ENCODE measurements around the gene AEBP1.

The AEBP1 gene

DNA sequence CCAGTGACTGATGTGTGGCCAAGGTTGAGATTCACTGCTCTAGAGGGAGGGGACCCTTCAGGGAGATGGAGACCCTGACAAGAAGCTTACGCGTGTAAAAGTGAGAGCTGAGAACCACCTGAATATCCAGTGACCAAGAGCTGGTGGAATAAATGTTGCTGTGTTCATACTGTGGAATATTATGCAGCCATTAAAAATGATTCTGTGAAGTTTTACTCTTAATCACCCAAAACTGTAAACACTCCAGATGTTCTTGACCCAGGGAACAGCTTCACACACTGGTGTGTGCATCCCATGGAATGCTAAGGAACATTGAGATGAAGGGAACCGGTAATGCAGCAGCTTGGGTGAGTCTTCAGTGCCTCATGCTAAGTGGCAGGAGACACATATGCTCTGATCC lies 17.5 kb upstream of the AEBP1 start:
- DNase-seq = no peak

DNA sequence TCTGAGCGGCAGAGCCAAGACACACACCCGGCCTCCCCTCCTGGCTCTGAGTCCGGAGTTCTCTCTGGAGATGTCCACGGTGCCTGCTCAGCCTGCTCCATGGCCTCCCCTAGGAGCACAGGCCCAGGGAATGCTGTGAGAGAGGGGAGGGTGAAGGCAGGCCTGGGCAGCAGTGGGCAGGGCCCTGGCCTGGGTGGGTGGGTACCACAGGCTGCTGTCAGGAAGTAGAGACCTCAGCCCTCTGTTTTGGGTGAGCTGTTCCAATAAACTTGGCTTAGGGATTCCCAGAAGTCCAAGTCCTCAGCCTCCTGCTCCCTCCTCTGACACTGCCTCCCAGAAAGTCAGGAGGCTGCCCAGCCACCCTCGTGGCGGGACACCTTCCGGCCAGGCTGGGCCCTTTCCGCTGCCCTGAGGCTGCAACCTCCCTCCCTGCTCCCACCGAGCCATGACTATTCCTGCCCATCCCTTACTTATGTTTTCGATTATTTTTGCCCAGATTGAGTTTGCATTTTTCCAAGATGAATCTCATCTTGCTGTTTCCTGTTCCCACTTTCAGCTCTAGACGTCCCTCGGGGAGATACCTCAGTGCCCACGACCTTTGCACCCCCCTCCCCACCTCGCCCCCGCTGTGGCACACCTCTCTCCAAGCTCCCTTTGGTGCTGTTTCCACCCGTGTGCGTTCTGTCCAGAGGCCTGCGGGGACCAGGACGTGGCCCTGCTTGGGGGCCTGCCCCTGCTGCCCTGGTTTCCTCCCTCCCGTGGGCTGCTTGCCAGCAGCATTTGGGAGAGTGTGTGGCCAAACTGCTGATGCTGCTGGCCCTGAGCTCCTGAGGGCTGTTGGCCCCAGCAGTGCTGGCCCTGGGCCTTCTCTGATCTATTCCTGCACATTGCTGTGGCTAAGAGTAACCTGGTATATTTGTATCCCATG lies 16.0 kb upstream of the AEBP1 start:
- DNase-seq = no peak

DNA sequence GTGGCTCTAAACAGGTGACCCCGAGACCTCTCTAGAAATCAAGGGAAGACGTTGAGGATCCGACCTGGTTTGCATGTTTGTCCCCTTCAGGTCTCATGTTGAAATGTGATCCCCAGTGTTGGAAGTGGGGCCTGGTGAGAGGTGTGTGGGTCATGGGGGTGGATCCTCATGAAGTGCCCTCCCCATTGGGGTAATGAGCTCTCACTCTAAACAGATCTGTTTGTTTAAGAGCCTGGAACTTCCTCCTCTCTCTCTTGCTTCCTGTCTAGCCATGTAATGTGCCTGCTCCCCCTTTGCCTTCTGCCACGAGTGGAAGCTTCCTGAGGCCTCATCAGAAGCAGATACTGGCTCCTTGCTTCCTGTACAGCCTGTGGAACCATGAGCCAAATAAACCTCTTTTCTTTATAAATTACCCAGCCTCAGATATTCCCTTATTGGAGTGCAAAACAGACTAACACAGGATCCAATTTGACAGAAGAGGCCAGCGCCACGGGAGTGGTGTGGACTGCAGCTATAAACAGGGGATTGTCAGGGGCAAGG lies 11.0 kb upstream of the AEBP1 start:
- DNase-seq = no peak

DNA sequence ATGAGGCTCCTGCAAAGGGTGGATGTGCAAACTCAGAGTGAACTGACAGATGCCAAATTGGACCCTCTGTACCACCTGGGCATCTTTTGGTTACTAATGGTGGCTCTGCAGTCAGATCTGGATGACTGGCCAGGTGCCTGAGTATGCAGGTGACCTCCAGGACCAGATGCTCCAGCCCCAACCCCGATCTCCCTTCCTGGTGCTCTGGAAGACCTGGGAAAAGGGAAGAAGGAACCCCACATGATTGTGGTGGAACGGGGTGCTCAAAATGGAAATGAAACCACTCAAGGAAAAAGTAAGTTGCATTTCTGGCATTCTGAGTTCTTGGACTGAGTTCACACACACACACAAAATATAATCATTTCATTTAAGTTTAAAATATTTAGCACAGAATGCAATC lies 9.8 kb upstream of the AEBP1 start:
- no peak for DNase-seq

DNA sequence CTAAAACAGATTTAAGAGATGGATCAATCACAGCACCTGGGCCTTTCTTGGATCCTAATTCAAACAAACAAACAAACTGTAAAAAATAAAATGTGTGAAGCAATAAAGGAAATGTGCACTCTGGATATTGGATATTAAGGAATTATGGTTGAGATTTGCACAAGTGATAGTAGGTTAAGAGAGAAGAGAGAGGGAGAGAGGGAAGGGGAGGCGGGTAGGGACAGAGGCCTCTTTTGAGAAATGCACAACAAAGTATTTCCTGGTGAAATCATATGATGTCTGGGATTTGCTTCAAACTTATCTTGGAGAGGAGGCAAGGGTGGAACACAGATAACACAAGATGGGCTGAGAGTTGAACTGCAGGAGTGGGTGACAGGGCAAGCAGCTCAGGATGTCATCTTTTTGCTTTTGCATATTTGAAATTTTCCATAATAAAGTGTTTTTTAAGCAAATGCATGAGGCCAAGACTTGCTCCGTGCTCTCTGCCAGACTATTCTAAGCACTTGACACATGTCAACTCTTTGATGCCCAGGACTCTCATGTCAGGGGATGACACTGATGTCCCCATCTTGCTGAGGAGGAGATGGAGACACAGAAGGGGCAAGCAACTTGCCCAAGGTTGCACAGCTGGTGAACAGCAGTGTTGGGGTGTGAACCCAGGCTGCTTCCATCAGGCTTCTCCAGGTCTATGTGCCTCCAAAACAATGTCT lies 9.1 kb upstream of the AEBP1 start:
- DNase-seq = no peak

DNA sequence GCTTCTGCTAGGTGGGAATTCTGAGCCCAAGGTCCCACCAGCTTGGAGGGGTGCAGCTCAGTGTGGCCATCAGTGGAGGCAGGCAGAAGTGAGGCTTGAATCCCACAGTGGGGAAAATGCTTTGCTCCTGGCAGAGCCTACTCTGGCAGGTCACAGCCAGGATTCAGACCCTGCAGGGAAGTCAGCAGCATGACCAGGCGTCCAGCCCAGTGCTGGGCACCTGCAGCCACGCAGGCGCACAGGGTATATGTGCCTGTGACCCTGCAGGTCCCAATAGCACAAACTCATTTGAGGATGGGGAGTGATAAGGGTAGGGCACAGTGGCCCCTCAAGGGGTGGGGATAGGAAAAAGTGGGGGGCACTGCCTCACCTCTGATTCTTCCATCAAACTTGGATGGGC lies 8.4 kb upstream of the AEBP1 start:
- DNase-seq = no peak

DNA sequence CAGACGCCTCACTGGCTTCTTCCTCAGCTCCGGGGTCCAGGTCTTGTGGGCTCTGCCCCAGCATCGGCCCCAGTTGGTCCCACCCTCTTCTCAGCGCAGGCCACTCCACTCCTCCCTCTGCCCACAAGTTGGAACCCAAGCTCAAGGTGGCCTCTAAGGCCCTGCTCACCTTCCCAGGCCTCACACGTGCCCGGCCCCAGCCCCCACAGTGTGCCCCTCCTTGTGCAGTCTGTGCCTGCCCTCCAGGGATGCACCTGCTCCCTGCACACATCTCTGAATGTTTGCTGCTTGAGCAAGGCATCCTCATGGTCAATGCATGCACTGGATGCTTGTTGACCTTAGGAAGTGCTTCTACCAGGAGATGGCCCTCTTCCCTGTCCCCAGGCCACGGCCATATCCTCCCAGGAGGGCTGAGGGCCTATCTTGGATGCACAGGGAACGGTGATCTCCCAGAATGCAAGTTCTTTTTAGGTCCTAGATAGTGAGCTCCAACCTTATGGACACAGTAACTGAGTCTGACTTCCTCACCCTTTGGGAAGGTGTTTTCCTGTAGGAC lies 7.7 kb upstream of the AEBP1 start:
- no peak for DNase-seq

DNA sequence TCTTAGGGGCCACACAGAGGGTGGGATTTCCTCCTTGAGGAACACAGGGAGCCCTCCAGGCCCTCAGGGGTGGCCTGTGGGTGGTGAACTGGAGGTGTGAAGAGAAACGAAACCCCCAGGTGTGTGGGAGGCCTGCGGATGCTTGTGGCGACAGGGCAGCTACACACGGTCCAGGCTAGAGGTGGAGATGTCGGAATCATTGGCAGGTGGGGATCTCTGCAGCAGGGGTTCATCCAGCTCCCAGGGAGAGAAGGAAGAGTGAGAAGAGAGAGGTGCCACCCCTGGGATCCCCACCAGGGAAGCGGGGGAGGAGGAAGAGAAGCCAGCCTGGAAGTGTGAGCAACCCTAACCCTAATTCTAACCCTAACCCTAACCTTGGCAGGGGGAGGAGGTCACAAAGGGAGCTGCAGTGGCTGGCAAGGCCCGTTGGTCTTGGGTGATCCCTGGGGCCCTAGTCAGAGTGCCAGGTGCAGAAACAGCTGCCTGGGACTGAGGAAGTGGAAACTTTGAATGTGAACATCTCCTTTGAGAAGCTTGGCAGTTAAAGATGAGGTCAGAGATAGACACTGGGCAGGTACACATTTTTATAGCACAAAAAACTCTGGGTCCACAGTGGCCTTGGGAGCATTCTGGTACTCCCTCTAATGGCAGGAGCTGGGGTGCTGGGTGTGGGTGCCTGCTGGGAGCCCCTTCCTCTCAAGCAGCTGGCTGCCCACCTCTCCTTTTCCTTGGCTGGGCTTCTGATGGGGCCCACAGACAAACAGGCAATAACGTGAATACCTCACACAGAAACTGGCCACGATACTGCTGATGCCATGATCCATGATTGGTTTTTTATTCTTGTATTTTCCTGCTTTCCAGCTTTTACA lies 6.8 kb upstream of the AEBP1 start:
- no peak for DNase-seq

DNA sequence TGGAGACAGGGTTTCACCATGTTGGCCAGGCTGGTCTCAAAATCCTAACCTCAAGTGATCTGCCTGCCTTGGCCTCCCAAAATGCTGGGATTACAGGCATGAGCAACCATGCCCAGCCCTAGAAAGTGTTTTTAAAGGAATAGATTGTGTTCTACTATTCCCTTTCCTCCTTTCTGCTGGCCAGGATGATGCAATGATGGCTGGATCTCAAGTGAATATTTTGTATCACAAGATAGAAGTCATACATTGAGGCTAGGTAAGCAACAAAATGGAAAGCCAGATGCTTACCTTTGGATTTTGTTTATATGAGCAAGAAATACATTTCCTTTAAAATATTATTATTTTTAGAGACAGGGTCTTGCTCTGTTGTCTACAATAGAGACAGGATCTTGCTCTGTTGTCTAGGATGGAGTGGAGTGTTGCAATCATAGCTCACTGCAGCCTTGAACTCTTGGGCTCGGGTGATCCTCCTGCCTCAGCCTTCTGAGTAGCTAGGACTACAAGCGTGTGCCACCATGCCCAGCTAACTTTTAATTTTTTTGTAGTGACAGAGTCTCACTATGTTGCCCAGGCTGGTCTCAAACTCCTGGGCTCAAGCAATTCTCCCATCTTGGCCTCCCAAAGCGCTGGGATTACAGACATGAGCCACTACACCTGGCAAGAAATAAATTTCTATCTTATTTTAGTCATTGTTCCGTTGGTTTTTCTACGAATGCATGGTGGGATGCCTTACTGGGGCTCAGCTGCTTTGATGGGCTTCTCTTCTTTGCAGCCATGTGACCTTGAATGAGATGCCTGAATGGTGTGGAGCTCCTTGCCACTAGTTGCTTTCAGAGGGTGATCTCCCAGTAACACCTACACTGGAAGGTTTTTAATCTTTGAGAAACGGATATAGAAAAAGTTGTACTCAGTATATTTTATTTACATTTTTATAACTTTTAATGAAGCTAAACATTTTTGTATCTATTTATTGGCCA lies 5.8 kb upstream of the AEBP1 start:
- no peak for DNase-seq

DNA sequence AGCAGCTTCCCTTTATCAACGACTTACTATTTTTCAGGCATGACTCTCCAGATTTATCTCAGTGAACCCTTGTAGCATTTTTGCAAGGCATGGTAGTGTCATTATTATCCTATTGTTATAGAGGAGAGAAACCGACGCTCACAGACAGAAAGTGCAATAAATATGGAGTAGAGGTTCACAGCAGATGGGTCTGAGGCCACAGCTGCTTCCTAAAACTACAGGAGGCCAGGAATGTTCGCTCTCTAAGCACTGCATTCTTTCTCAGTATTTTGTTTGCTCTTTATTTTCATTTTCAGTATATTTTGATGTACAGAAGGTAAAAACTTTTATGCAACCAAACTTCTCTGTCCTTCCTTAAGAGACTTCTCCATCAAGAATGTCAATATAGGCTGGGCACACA lies 4.5 kb upstream of the AEBP1 start:
- no peak for DNase-seq

DNA sequence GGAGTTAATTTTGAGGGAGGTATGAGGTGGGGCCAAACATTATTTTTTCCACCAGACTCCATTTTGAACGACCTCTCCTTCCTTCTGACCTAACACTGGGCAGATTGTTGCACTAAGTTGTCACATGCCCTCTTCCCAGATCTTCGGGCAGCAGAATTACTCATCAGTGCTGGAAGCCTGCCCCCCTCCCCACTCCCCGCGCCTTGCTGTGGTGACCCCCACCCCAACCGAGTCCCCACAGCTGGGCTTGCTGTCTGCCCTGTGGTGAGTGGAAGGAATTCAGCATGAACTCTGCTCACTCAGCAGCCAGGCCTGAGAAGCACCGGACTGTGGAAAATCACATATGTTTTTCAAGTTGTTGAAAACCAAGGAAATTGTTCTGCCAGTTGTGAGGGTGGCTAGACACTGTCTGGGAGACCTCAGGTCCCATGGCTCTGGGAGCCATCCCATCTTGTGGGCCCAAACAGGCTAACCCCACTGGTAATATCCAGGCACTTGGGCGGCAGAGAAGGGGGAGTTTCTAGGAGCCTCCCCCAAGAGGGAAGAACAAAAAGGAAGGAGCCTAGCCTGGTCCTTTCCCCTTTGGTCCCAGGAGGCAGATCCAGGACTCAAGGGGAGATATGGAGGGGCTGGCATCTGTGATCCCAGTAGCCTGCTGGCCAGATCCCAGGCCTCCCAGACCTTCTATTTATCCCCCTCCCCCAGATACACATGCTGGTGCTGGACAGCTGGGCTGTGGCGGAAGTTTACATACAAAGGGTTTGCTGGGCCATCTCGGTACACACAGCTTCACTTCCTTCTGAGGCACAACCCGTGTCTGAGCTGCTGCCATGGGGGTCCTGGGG lies 3.5 kb upstream of the AEBP1 start:
- DNase-seq = no peak

DNA sequence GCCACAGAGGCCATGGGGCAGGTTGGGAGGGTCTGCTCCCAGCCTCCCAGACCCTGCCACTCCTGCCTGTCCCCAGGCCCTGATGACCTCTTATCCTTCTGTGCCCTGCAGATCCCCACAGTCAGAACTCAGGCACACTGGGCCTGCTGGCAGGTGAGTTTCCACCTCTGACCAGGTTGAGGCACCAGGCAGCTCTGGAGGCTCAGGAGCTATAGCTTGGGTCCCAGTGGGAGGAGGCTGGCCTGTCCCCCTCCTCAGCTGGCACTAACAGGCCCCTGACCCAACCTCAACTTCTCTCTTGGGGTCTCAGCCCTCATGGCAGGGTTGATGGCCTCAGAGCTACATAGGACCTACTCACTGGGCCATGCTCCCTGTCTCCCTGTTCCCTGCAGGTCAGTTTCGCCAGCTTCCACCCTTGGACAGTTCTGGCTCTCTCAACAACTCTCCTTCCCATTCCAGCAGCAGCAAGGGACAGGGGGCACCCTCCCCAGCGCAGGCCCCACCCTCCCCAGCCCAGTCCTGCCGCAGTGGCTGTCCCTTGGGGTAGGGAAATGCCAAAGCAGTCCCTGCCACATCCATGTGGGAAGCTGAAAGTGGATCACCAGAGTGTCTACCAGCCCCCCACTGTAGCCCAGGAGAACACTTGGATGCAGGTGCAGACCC lies 2.7 kb upstream of the AEBP1 start:
- DNase-seq = no peak

DNA sequence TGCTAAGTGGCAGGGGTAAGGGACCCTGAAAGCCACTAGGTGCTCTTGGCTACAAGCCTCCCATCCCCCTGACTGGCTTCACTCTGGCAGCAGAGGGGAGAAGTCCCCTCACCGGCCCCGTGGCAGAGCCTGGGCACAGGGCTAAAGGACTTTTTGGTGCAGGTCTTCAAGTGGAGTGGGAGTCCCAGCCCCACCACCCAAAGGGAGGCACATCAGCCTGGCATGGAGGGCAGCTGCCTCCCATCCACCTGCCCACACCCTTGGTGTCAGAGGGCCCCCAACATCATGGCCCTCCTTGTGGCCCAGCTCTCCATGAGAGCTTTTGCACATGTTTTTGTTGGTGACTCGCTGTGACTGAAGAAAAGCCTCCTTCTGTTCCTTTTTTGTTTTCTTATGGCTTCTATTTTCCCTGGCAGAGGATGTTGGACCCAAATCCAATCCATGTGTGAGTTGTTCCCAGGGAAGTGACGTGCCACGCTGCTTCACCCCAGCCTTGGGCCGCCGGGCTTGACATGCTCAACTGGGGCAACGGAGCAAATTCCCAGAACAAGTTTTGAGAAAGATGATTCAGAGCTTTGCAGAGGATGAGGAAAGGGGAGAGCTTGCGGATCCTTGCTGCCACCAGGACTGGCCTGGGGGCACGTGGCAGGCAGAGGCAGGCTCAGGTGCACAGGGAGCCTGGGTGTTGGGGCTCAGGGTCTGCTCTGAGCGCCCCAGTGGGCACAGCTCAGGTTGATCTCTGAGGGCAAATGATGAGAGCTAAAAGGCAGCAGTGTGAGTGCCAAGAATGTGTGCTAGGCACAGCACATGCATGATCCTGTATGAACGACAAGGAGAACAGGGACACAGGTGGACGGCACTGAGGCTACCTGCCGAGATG lies 1.9 kb upstream of the AEBP1 start:
- DNase-seq = no peak

DNA sequence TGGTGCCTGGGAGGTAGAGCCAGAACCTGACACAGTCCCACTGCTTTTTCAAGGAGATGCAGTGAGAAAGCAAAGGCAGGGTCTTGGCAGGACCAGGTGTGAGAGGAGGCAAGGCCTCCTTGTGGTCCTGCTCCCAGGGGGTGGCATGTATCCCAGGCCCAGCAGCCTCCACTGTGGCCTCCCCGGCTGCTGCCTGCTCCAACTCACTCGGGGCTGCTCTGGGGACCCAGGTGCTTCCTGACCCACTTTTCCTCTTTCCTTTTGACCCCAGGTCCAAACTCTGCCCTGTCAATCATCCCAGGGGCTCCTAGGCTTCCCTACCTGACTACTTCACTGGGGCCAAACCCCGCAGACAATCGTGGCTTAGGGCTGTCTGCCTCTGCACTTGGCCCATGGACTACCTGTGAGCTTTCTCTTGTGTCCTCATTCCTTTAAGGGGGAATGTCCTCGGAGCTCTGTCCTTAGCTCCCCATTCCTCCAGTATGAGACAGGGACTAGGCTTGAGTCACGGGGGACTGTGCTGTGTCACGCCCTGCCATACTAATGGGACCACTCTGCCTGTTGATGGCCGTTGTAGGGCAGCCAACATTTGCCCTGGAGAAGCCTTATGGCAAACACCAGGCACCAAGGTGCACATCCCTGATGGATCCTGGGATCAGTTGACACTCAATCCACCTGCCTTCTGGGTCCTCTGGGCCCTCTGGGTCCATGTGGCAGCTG lies 1.1 kb upstream of the AEBP1 start:
- no peak for DNase-seq

DNA sequence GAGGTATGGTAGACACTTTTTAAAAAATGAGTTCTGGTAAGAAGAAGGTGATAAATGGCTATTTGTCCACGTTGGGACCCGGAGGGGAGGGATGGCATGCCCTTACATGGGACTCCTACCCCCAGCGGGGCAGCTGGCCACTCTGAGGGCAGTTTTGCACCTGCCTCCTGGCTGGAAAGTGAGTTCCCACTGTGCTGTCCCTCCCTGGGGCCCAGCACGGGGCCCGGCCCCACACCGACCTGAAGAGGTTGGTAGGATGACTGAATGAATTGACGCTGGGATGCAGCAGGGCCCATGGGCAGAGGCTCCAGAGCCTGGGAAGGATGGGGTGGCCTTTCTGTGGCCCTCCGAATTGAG lies 601 bp upstream of the AEBP1 start:
- DNase-seq = no peak

DNA sequence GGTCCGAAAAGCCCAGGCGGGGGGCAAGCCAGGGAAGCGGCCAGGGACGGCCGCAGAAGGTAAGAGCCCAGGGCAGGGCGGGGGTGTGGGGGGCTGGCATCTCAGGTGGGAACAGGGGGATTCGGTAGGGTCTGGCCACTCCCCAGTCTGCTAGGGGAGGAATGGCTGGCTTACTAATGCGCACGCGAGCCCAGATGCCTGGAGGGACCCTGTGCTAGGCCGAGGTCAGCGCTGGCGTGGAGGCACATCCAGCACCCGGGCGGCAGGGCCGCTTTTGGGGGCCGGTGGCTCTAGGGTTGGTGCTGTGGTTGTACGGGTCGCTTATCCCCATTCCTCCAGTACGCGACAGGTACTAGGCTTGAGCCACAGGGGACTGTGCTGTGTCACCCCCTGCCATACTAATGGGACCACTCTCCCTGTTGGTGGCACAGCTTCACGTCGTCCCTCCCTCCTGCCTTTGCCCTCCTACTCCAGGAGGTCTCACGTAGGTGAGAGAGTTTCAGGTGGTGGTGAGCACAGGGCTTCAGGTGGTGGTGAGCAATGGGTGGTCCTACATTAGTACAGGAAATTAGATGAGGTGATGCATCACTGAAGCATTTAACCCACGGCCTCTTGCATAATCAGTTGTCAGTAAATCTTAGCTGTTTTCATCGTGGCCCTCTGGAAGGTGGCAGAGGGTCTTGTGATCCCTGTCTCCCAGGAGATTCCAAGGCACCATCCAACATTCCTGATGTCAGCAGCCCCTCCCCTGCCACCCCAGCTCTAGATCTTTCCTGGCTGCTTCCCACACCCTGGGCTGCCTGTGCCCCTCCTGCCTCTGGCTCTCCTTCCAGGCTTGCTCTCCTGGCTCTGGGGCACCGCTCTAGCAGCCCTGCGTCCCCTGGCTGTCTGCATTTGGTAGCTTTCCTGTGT lies 971 bp downstream of the AEBP1 start:
- DNase-seq = no peak

DNA sequence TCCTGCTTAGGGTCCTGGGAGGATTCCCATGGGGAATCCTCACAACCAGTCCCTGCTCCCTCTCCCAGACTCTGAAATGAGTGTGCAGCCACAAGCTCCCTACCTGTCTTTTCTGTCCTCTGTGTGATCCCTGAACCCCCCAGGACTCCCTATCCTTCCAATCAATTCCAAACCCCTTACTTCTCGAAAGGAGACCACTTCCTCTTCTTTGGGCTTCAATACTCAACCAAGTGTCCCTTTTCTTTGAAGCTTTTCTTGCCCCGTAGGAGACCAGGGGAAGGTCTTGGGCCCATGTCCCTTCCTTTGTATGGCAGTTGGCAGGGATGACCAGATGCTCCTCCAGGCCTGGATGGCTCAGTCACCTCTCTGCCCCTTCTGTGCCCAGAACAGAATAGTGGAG lies 1.7 kb downstream of the AEBP1 start:
- DNase-seq = no peak

Data from SHP77 treated with DMSO at 0.1 percent for 48 hours (cell line).